NCI-H446 treated with DMSO at 0.1 percent for 48 hours (cell line): ENCODE data around the gene OPCML.
"Not testable (repeated sequence)": the region's sequence is repeated elsewhere in the genome, so short reads cannot be mapped to it uniquely, and the experiment has no call there.

Experiments
- DNase-seq: peaks from one replicate; lab custom pipeline; 2025; lab: John Stamatoyannopoulos, UW

OPCML gene

GRCh38 chr11:132421555-132421954, 1110.7 kb downstream of the OPCML start:
- DNase-seq = no peak

DNA sequence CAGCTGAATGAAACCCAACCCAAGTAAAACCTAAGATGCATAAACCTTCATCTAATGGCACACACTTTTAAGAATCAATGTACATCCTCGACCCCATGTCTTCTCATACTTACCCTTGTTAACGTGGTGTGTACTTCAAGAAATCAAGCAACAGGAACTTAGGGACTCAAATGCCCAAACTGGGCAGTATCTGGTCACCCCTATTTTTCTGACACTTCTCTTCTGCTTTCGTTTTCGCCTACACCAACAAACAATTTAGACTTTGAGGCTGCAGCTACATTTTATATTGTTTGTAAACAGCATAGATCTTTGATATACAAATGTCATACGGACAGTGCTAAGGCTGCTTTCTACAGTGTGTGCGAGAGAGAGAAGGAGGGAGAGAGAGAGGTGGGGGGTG, 1117.8 kb downstream of the OPCML start:
- DNase-seq = no peak

DNA sequence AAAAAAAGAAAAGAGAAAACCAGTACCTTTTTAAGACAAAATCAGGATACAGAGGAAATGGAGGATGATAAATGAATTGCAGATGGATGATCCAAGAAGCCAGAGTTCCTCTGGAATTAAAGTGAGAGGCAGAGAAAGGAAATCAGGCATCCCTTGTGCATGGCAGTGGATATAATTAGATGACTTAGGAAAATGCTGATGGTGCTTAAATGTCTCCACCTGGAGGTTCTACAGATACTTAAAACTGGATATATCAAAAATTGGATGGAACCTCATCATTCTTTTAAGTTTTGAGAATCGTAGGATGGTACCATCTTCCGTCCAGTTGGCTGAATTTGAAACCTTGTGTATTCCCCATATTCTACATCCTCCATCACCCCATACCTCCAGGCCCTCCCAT, 1121.9 kb downstream of the OPCML start:
- DNase-seq = no peak

DNA sequence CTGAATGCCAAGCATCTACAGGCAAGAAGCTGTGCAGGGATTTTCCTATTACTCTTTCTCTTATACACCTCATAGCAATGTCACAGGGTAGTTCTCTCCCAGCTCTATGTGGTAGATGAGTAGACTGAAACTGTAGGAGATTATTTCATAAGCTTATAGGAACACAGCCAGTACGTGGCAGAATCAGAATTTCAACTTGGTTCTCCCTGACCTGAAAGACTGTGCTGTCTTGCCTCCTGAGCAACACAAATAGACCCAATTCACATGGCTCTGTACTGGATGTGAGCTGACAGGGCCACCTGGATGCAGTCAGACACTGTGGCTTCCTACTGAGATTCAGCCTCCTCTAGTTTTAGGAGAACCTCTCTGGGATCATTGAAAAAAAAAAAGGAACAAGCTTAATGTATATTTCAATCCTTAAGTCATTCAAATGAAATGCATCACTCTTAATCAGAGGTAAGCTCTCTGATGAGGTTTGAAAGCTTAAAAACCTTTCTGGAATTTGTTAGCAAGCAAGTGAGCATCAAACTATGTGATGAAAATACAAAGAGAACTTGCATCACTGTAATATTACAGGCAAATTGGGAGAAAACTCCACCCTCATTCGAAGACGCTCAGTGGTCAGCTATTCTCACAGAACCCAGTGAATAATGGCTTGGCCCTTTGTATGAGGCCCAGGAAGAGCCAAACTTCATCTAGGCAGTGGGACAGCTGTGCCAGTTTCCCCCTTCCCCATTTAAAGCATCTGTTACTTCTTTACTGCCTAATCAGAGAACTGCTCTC, 1122.5 kb downstream of the OPCML start:
- no peak for DNase-seq

DNA sequence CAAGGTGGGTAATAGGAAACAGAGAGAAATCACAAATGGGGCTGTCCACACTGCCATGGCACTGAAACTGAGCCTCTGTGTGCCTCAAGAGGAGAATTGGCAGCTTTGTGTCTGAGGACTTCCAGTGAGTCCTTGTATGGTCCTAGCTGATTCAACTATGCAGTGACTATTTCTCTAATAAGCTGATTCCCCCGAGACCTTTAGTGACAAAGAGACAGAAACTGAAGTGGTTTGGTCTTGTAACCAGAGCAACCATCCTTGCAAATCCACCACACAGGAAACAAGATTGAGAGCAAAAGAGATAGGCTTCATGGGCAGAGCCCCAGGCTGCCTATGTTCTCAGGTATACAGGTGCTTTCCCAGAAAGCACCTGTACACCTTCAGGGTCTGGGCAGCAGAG, 1123.4 kb downstream of the OPCML start:
- DNase-seq = no peak

DNA sequence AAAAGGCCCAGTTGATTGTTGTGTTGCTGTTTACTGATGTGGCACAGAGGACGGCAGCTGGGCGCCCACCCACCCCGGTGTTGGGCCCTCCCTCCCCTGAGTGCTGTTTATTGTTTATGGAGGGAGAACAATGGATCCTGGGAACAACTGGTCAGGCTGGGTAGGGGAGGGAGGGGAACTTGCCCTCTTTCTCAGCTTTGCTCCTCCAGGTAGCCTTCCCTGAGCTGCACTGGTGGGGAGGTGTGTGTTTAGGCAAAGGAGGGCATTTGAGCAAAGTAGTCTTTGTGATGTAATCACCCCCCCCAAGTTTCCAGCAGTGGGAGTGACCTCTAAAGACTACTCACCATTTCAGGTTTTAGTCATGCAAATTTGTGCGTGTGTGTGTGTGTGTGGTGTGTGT, 1126.6 kb downstream of the OPCML start:
- DNase-seq = no peak

DNA sequence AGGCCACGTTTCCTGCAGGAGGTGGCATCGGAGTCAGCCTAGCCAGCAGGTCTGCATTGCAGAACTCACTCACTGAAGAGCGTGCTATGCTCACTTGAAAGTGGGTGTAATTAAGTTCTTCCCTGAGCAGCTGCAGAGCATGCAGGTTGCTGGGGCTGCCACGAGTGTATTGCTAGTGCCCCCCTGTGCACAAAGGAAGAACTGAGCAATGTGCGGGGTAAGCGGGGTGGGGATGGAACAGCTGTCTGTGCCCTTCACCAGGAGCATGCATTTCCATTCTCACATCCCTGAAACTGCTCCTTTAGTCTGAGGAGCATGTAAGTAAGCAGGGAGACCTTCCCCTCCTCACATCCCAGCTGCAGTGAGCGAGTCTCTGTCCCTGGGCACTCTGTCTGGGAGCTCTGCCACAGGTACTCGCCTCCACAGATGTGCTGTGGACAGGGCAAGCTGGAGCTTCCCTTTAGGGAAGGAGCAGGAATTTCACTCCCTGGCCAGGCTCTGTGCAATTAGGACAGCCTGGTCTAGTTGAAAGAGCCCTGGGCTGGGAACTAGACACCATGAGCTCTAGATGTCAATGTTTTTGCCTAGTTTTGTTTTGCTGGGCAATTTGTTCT, 1130.1 kb downstream of the OPCML start:
- no peak for DNase-seq

DNA sequence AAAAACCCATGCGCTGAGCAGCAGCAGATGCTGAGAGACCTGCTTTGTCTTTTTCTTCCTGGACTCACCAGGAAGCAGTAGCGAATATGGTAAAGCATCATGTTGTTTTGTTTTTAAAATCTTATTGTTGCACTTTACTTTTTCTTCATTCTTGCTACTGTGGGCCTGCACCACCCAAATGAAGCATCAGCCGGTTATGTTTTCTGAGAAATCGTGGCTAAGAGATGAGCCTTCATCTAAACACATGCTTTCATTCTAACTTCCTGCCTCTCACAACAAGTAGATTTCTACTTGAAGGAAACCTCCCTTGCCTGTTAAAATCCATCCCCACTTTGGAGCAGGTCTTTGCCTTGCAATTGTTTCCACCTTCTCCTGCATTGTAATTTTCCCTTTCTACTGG, 1136.0 kb downstream of the OPCML start:
- no peak for DNase-seq

- DNase-seq = no peak
Observed at GRCh38 chr11:132395434-132395833, 1136.9 kb downstream of the OPCML start.

- DNase-seq = no peak
Observed at GRCh38 chr11:132379540-132379939, 1152.8 kb downstream of the OPCML start.

DNA sequence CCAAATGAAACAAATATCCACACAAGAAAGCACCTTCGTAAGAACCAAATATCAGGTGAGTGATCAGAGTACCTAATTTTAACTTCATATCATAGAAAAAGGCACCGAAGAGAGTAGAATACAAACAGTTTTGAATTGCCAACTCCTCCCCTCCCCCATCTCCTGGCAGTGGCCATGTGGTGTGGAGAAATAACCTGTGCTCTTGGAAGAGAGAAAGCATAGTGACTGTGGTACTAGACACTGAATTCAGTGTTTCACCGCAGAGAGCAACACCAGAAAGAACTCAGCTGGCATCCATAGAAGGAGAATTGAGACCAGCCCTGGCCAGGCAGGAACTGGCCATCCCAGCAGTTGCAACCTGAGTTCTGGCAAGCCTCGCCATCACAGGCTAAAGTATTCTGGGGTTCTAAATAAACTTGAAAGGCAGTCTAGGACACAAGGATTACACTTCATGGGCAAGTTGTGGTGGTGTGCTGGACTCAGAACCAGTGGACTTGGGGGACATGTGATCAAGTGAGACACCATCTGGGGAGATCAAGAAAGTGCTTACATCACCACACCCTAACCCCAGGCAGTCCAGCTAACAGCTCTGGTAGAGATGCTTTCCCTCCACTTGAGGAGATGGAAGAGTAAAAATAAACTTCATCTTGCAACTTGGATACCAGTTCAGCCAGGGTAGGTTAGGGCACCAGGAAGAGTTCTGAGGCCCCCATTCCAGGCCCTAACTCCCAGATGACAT, 1158.7 kb downstream of the OPCML start:
- DNase-seq = no peak

DNA sequence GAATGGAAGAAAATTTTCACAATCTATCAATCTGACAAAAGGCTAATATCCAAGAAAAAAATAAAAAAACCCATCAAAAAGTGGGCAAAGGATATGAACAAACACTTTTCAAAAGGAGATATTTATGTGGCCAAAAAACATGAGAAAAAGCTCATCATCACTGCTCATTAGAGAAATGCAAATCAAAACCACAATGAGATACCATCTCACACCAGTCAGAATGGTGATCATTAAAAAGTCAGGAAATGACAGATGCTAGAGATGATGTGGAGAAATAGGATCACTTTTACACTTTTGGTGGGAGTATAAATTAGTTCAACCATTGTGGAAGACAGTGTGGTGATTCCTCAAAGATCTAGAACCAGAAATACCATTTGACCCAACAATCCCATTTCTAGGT, 1162.2 kb downstream of the OPCML start:
- DNase-seq = not testable (repeated sequence)

DNA sequence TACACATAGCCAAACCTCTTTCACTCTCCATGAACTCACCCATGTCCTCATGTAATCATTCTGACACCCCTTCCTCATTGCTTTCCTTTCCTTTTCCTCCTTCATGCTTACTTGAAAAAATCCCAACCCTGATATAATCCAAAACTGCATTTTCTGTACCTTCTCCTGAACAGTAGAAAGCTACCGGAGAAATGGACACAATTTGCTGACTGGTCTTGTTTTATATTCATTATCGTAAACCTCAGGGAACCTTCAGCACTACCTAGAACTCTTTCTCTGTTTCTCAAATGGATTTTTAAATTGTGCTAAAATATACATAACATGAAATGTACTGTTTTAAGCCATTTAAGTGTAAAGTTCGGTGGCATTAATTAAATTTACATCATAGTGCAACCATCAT, 1165.0 kb downstream of the OPCML start:
- no peak for DNase-seq

DNA sequence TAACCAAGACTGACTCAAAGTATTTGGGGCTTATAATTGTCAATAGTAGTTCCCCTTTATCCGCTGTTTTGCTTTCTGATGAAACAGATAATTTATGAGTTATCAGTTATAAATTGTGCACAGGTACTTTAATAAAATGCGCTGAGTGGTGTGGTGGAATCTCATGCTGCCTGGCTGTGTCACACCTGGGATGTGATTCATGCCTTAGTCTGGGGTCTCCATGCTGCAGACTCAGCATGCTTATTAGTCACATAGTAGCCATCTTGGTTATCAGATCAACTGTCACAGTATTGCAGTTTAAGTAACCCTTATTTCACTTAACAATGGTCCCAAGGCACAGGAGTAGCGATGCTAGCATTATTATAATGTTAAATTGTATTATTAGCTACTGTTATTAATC, 1166.7 kb downstream of the OPCML start:
- no peak for DNase-seq
